GM23338 (cell line): Measurements from ENCODE around the gene CACUL1. TPM values are rescaled to one million over a fixed set of nuclear protein-coding genes. Genes with fewer than 3 reads are reported as not detected.
"Not testable (repeated sequence)": the region's sequence is repeated elsewhere in the genome, so short reads cannot be mapped to it uniquely, and the experiment has no call there.

ENCODE experiments used
- ATAC-seq: fragments of 200-7000 bp; cut with Tn5 transposase; 3 replicates; pipeline ENCODE4 v1.9.1; 2020
- DNase-seq: peaks from one replicate; pipeline ENCODE4 v3.0.0-alpha.2; 2015; ENCODE audit warnings: low spot score
- H2AFZ ChIP-seq: fragments of 200-600 bp; sonication (generic); 2 replicates; pipeline ENCODE4 v1.8.0; 2016; ENCODE audit warnings: antibody characterized with exemption, mild to moderate bottlenecking, moderate library complexity
- H3F3A ChIP-seq: fragments of 200-600 bp; sonication (generic); replicated peaks from 2 replicates; pipeline ENCODE4 v1.8.0; 2017; ENCODE audit warnings: antibody characterized with exemption, mixed run types, low read depth
- H3K27ac ChIP-seq: fragments of 200-600 bp; sonication (generic); 2 replicates; pipeline ENCODE4 v1.6.1; 2016; ENCODE audit warnings: low read depth
- H3K27me3 ChIP-seq: fragments of 200-600 bp; sonication (generic); 2 replicates; pipeline ENCODE4 v1.8.0; 2016; ENCODE audit warnings: mild to moderate bottlenecking, mixed run types, moderate library complexity; ENCODE audit not compliant: insufficient read depth
- H3K36me3 ChIP-seq: fragments of 200-600 bp; sonication (generic); 2 replicates; pipeline ENCODE4 v1.8.0; 2016; ENCODE audit warnings: mild to moderate bottlenecking; ENCODE audit not compliant: insufficient read depth
- H3K4me1 ChIP-seq: fragments of 200-600 bp; sonication (generic); 2 replicates; pipeline ENCODE4 v1.8.0; 2016; ENCODE audit warnings: mild to moderate bottlenecking, moderate library complexity; ENCODE audit not compliant: insufficient read depth
- H3K4me2 ChIP-seq: fragments of 200-600 bp; sonication (generic); 2 replicates; pipeline ENCODE4 v1.7.1; 2017; ENCODE audit warnings: mixed run types
- H3K4me3 ChIP-seq: fragments of 200-600 bp; sonication (generic); 2 replicates; pipeline ENCODE4 v1.6.1; 2016; ENCODE audit warnings: mixed run types
- H3K79me2 ChIP-seq: fragments of 200-600 bp; sonication (generic); replicated peaks from 2 replicates; pipeline ENCODE4 v1.8.0; 2017; ENCODE audit warnings: mild to moderate bottlenecking; ENCODE audit not compliant: insufficient read depth
- H3K9me2 ChIP-seq: fragments of 200-600 bp; sonication (generic); 2 replicates; pipeline ENCODE4 v1.8.0; 2017; ENCODE audit not compliant: insufficient read depth
- H4K20me1 ChIP-seq: fragments of 200-600 bp; sonication (generic); replicated peaks from 2 replicates; pipeline ENCODE4 v1.8.0; 2017; ENCODE audit warnings: mild to moderate bottlenecking; ENCODE audit not compliant: insufficient read depth
- H3K27ac Mint-ChIP-seq: 2 replicates; pipeline ENCODE4 v1.8.0; 2020; ENCODE audit warnings: inconsistent platforms, mild to moderate bottlenecking, moderate library complexity, mixed read lengths
- H3K27me3 Mint-ChIP-seq: 3 replicates; pipeline ENCODE4 v1.8.0; 2022; ENCODE audit warnings: low read depth, mild to moderate bottlenecking, moderate library complexity, mixed read lengths, inconsistent platforms; ENCODE audit not compliant: insufficient read depth, poor library complexity
- H3K36me3 Mint-ChIP-seq: 3 replicates; pipeline ENCODE4 v1.8.0; 2021; ENCODE audit warnings: low read depth, mild to moderate bottlenecking, inconsistent platforms, moderate library complexity, mixed read lengths
- H3K4me1 Mint-ChIP-seq: 3 replicates; pipeline ENCODE4 v1.8.0; 2020; ENCODE audit warnings: mild to moderate bottlenecking, inconsistent platforms, mixed read lengths
- H3K4me3 Mint-ChIP-seq: 3 replicates; pipeline ENCODE4 v1.8.0; 2021; ENCODE audit warnings: moderate library complexity, mild to moderate bottlenecking, inconsistent platforms, mixed read lengths
- H3K9me3 Mint-ChIP-seq: 3 replicates; pipeline ENCODE4 v1.8.0; 2020; ENCODE audit warnings: moderate library complexity, mild to moderate bottlenecking, inconsistent platforms, mixed read lengths
- ETS1 ChIP-seq: IDR thresholded peaks from 2 replicates; pipeline ENCODE4 v1.6.1; 2016; ENCODE audit warnings: antibody characterized with exemption
- POLR2AphosphoS5 ChIP-seq: IDR thresholded peaks from 2 replicates; pipeline ENCODE4 v1.6.1; 2016; ENCODE audit warnings: antibody characterized with exemption, low read depth
- REST ChIP-seq: IDR thresholded peaks from one replicate; pipeline ENCODE4 v1.6.1; 2018; ENCODE audit warnings: antibody characterized with exemption; ENCODE audit not compliant: unreplicated experiment
- STAT1 ChIP-seq: IDR thresholded peaks from one replicate; pipeline ENCODE4 v1.6.1; 2016; ENCODE audit warnings: antibody characterized with exemption; ENCODE audit not compliant: unreplicated experiment
- ZNF114 ChIP-seq: fragments of 250-450 bp; sonication (Bioruptor Pico); IDR thresholded peaks from 2 replicates; pipeline ENCODE4 v1.5.0; 2020; ENCODE audit warnings: mild to moderate bottlenecking, moderate library complexity
- ZNF331 ChIP-seq: fragments of 250-450 bp; sonication (Bioruptor Pico); IDR thresholded peaks from 2 replicates; pipeline ENCODE4 v1.5.0; 2020; ENCODE audit warnings: low read depth, mild to moderate bottlenecking, moderate library complexity
- polyA plus RNA-seq: library from polyadenylated mRNA; unstranded; fragments of >200 nt; fragmentation: Nextera tagmentation; extraction: Ambion mirVana; gene quantifications from 2 replicates; pipeline ENCODE4 v1.2.1, GENCODE V29; 2016
- total RNA-seq: library from RNA; depleted of rRNA; stranded (reverse); fragments of >200 nt; shearing (Covaris generic); gene quantifications from 2 replicates; pipeline ENCODE4 v1.2.3, GENCODE V29; 2014

The CACUL1 gene
- total and polyA plus RNA-seq, 2 experiments from 2014 or later: 46.4 to 59.4 TPM

- no peak for TF ChIP-seq STAT1
- no peak for TF ChIP-seq REST
Measured at GRCh38 chr10:118799777-118800176, 45.0 kb upstream of the CACUL1 start (continued).

GRCh38 chr10:118798231-118798662, 43.5 kb upstream of the CACUL1 start:
- Mint-ChIP-seq H3K9me3 (peaks cover 20% of the 10 kb centered on the region; the same call in 2 of the 3 replicates), H3K4me3 (no peak overlapping the region), H3K4me1 (no peaks in the 10 kb centered on the region), H3K36me3 (no peaks in the 10 kb centered on the region), H3K27me3 (peaks cover 1% of the 10 kb centered on the region), H3K27ac (no peak overlapping the region)
- Histone ChIP-seq H3K4me3 (no peak overlapping the region), H4K20me1 (no peaks in the 10 kb centered on the region), H3K27me3 (no peaks in the 10 kb centered on the region), H3K36me3 (no peaks in the 10 kb centered on the region), H3K4me1 (no peaks in the 10 kb centered on the region), H3K27ac (no peak overlapping the region), H3K4me2 (no peak overlapping the region), H2AFZ (no peak overlapping the region), H3F3A (no peaks in the 10 kb centered on the region), H3K79me2 (no peaks in the 10 kb centered on the region), H3K9me2 (no peaks in the 10 kb centered on the region)
- ATAC-seq: no peak
- no peak for DNase-seq
- no peak for TF ChIP-seq POLR2AphosphoS5
- no peak for TF ChIP-seq ETS1

GRCh38 chr10:118794971-118795370, 40.2 kb upstream of the CACUL1 start:
- H3K27me3 ChIP-seq, H4K20me1 ChIP-seq, H3K9me2 ChIP-seq, H3K4me3 ChIP-seq, H3K27ac Mint-ChIP-seq, H3K27me3 Mint-ChIP-seq, H3K4me1 ChIP-seq, H2AFZ ChIP-seq, H3K36me3 Mint-ChIP-seq, H3K4me1 Mint-ChIP-seq, H3K27ac ChIP-seq, H3K4me2 ChIP-seq, H3F3A ChIP-seq, H3K79me2 ChIP-seq, H3K4me3 Mint-ChIP-seq, H3K36me3 ChIP-seq, ATAC-seq, DNase-seq: not testable (repeated sequence)
- peaks cover 20% of the 10 kb centered on the region; the same call in 2 of the 3 replicates for H3K9me3 Mint-ChIP-seq

- Histone ChIP-seq H3K9me2 (no peaks in the 10 kb centered on the region), H3K79me2 (no peaks in the 10 kb centered on the region), H3K4me1 (no peaks in the 10 kb centered on the region), H4K20me1 (no peaks in the 10 kb centered on the region), H2AFZ (no peak overlapping the region), H3K4me3 (no peak overlapping the region), H3K4me2 (no peak overlapping the region), H3K27me3 (no peaks in the 10 kb centered on the region), H3F3A (no peaks in the 10 kb centered on the region), H3K27ac (no peak overlapping the region), H3K36me3 (no peaks in the 10 kb centered on the region)
- Mint-ChIP-seq H3K4me3 (no peak overlapping the region), H3K36me3 (no peaks in the 10 kb centered on the region), H3K9me3 (peaks cover 20% of the 10 kb centered on the region; the same call in 2 of the 3 replicates), H3K27me3 (peaks cover 1% of the 10 kb centered on the region), H3K4me1 (no peaks in the 10 kb centered on the region), H3K27ac (no peak overlapping the region)
- DNase-seq (no peak), ATAC-seq (no peak)
- TF ChIP-seq STAT1 (no peak), ZNF114 (CRISPR knock-in tag) (no peak), ZNF331 (no peak)
Measured at GRCh38 chr10:118793545-118793944, 38.8 kb upstream of the CACUL1 start.
